GM19463 (cell line): Measurements from ENCODE around the gene ARHGAP18.
A peak's percentile ranks its signal among the peaks of the same experiment; 100 is the strongest.

Experiments
- ATAC-seq: cut with Tn5 transposase; IDR thresholded peaks from one replicate; pipeline ENCODE4 v1.9.1; 2021; ENCODE audit warnings: mild to moderate bottlenecking, moderate library complexity; ENCODE audit not compliant: unreplicated experiment

Gene ARHGAP18

DNA sequence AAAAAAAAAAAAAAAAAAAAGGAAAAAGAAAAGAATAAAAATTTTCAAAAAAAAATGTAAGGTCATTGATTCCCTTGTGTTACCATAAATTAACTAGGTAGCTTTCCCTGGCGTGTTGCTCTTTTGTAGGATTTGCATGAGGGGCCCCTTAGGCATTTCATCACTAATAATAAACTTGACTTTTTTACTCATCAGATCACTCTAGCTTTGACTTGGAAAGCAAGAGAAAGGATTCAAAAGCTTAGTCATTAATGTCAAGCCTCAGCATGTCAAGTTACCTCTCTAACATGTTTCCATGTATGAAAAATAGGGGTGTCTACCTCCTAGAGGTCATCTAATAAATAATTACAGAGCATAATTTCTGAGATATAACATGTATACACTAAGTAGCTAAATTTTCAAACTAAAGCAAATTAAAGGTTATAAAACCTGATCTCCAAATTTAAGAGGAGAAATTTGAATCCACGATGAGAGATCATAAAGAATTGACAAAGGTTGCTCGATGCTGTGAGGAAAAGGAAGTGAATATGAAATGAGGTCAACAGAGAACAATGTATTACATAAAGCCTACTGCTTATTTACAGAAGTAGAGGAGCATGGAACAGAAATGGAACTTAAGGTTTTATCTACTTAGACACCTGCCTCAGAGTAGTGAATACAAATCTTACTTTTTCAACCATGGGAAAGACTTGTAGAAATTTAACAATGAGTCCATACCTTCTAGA, 86.8 kb downstream of the ARHGAP18 start:
- peak; percentile 67 for ATAC-seq

DNA sequence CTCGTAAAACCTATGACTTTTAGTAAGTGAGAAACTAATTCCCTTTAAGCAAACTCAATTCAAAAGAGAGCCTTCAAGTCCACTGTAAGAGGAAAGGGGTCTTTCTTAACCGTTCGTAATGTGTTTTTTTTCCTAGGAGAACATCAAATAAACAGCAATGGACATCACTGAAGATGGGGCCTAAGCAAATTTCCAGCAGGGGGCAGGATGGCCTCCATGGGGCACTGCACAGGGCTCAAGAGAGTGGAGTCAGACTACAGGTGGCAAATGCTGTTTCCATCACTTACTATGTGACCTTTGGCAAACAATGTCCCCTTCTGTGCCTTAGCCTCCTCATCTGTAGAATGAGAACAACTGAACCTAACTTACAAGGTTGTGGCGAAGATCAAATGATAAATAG, 88.7 kb downstream of the ARHGAP18 start:
- no peak for ATAC-seq

DNA sequence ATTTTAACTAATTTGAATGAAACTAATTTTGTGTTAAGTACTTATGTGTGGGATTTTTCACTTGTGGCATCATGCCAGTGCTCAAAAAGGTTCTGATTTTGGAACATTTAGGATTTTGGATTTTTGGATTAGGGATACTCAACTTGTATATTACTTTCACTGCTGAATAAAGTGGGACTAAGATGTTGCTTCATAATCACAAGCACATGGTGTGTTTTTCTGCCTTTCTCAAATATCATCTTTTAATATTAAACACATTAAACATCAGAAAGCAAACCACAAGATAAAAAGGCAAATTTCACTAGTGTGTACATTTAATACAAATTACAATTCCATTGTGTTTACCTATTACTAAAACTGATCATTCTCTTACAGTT, 89.8 kb downstream of the ARHGAP18 start:
- ATAC-seq = no peak

DNA sequence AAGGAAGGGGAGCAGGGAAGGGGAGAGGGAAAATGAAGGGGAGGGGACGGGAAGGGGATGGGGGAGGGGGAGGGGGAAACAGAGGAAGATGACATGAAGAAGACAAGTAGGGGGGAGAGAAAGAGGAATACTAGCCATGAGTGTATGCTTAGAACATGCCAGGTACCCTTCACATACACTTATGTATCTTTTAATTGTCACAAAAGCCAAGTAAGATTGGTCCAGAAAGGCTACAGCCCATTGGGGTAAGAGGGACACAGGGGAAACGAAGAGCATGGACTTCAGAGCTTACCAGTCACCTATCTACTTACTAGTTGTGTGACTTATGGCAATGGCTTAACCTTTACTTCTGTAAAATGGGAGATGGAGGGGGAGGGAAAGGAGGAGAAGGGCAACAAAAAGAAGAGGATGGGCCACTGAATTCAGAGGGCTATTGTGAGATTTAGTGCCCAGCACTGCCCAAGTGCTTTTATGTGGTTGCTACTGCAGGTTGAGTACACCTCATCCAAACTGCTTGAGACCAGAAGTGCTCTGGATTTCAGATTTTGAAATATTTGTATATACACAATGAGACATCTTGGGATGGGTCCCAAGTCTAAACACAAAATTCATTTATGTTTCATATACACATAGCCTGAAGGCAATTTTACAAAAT, 90.3 kb downstream of the ARHGAP18 start:
- ATAC-seq = no peak

DNA sequence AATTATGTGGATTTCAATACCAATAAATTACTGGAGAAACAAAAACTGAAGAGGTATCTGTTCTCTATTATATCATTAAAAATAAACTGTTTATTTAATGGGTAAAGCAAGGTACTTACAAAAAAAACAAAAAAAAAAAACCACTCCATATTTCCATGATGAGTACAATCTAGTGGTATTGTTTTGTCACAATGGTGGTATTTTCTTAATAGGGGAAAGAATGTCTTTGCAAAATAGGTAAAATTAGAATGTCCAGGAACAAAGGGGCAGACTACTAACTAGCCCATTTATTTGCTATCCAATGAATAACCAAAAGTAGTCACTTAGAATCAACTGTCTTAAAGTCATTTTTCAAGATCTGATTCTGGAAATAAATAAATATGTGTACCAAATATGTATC, 92.0 kb downstream of the ARHGAP18 start:
- no peak for ATAC-seq

DNA sequence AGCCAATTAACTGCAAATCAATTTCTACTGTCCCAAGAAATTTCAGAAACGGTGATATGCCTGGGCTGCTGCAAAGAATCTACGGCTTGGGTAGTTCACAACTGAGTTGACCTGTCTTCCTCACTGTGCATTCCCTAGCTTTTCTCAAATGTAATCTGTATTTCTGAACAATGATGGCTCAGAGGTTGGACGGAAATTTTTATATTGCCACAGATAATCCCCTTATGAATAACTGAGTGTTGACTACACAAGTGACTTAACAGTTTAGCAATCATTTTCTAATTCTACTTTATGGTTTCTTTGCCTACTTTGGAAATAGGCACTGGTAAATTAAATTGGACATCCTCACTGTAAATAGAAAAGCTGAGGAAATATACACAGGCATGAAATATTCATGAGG, 94.5 kb downstream of the ARHGAP18 start:
- no peak for ATAC-seq

DNA sequence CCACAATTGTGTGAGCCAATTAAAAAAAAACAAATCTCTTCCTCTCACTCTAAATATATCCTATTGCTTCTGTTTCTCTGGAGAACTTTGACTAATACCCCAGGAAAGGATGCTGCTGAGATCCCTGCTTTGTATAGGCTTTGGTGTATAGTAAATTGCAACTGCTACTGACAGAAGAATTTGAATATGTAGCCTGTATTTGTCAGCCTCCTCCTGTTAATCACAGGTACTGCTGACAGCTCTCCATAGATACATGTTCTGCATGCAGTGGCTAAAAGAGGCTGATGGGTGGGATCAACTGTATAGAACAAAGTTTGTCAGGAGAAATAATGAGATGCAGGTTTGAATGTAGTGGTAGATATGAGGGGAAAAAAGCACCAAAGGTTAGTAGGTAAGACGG, 95.0 kb downstream of the ARHGAP18 start:
- no peak for ATAC-seq

DNA sequence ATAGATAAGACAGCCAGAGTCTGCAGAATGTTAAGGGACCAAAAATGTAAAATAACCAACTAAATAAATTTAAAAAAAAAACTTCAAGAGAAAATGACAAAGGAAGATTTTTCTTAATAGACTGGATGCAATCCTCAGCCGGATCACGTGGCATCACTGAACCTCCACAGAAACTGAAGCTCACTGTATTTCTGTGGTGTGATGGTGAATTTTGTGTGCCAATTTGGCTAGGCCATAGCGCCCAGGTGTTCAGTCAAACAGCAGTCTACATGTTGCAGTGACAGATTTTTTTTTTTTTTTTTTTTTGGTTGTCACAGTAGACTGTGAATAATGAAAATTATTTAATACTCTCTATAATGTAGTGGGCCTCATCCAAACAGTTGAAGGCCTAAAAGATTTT, 95.5 kb downstream of the ARHGAP18 start:
- ATAC-seq = no peak

DNA sequence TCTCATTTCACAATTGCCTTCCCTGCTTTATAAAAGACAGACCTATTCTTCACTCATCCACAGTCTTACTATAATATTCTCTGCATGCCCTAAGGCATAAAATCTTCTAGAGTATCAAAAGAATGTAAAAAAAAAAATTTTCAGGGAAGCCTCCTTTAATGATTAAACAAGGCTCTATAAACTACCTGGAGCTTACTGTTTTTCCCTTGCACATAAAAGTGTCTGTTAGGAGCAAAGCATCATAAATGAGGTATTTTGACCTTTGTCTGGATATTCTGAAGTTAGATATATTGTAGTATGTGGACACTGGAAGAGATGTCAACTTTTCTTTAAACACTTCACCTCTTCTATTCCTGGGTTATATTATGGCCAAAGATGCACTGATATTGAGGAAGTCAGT, 97.5 kb downstream of the ARHGAP18 start:
- no peak for ATAC-seq

DNA sequence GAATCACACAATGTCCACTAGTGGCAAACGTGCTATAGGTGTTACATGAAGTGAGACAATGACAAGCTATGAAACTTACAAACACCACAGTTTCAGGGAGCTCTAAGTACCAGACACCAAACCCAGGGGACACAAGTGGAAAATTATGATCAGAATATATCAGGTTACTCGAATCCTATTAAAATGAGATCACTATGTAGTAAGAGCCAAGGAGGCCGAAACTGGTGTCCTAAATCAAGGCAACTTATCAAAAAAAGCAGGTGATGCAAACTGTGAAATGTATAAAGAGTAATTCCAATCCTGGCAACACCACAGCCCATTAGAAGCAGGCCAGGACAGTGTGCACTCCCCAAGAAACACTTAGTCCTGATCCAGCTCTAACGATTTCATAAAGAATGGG, 100.3 kb downstream of the ARHGAP18 start:
- no peak for ATAC-seq

DNA sequence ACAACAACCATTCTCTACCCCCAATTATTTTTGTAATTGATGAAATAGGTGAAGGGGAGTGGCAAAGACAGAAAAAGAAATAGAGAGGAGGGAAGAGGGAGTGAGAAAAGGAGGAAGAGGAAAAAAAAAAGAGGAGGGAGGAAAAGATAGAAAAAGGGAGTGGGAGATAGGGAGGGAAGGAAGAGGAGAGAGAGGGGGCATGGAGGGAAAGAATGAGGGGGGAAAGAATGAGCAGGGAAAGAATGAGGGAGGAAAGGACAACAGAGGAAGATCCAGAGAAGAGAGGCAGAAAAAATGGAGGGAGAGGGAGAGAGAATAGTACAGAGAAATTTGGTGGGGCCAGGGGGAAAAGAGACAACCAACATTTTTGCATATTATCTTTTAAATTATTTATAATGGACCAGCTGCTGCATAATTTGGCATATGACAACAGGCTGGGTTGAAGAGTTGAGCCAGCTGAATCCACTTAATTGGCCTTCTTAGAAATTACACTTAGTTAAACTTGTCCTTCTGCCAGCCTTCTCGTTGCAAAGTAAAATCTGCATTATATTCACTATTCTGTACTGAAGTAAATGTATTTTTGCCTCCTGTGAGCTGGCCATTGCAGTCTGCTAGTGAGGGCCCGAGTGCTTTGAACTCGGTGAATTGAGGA, 101.0 kb downstream of the ARHGAP18 start:
- ATAC-seq = no peak

DNA sequence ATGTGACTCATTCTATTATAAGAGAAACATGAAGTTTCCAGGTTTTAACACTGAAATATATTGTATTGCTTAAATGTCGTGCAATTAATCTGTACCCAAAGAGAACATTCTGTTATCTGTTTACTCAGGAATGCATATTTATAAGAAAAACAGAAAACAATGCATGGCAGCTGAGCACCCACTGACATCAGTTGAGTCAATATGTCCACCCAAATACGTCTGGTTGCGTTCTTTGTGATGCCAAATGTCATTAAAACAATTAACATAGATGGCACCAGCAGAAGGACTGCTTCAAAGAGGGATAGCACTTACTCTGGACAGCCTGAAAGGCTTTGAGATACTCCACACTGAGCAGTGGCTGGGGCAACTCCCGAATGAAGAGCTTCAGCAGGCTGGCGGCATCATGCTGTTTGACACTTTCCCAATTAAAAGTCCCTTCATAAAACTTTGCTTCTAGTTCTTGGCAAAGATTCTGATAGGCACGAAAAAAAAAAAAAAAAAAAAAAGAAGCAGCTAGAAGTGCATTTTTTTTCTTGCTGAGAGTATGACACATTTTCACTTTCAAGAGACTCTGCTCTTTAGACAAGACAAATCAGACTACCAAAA, 102.3 kb downstream of the ARHGAP18 start:
- ATAC-seq = no peak

DNA sequence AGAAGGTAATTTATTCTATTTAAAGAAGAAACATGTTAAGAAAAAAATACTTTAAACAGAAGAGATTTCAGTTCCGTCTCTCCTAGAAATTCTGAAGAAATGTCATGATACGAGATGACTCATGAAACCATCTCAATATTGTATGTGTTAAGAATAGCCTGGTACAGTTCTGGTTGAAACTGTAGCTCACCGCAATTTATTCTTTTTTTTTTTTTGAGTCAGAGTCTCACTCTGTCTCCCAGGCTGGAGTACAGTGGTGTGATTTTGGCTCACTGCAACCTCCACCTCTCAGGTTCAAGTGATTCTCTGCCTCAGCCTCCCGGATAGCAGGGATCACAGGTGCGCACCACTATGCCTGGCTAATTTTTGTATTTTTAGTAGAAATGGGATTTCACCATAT, 103.3 kb downstream of the ARHGAP18 start:
- no peak for ATAC-seq

DNA sequence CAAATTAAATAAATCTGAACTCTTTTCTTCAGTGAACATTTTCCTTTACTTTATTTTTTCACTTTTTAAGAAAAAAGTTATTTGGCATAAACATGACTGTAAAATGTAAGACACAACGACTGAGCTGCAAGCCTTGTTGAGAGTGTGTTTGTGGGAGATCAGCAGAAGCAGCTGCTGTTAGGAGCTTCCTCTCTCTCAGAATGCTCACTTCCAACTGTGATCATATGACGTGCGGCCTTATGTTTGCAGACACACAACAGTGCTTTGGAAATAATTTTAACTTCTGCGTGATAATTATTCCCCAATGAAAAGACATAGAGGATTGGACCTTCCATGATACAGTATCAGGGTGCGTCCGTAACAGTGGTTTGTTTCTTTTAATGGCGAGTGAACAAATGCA, 104.0 kb downstream of the ARHGAP18 start:
- no peak for ATAC-seq

DNA sequence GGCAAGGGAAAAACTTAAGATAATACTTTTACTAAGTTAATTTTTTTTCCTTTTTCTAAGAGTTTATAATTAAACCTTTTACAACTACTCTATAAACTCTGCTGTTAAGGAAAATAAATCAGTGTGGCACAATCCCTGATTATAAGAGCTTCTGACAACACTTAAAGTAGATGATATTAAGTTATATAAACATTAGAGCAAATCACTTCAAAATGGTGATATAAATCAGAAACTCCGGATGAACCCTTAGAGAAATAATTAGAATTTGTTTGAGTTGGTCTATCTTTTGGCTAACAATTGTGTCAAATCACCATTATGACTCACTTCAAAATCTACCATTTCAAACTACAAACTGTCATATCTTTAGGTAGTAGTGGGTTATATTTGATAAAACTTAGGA, 104.9 kb downstream of the ARHGAP18 start:
- ATAC-seq = no peak

DNA sequence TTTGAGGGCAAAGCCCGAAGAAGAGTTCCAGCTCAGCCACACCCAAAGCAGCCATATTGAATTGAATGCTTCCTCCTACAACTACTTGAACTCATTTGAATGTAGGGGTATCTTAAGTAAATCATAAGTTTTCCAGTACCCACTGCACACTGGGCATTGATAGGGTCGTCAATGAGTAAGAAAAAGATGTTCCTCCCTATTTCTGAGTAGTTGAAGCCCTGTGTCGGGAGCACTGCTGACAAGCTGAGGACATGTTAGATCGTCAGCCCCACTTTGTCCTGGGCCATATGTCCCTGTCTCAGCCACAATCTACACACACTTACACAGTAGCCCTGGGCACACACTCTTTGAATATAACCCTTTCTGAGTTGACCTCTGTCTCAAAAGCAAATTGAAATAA, 105.7 kb downstream of the ARHGAP18 start:
- ATAC-seq = no peak

DNA sequence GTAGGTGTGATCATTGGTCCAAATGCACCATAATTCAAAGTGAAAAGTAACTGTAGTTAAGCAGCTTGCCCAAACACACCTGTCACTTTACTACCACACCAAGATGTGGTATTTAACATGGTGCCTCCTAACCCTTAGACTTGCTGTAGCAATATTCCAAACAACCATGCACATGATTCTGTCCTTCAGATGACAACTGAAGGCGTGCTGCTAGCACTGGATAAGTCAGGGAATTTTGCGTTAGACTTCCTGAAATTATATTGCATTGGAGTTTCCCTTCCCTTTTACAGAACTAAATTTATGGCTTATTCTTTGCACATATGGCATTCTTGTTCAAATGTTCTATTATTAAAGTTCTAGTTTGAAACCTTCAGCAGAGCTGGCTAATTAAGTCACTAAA, 106.2 kb downstream of the ARHGAP18 start:
- no peak for ATAC-seq

DNA sequence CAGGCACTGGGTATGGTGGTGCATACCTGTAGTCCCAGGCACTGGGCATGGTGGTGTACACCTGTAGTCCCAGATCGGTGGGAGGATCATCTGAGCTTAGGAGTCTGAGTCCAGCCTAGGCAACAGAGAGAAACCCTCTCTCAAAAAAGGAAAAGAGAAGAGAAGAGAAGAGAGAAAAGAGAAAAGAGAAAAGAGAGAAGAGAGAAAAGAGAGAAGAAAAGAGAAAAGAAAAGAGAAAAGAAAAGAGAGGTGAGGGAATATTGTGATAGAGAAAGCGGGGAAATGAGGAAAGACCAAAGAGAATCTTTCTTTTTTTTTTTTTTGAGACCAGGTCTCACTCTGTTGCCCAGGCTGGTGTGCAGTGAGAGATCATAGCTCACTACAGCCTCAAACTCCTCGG, 108.7 kb downstream of the ARHGAP18 start:
- no peak for ATAC-seq

DNA sequence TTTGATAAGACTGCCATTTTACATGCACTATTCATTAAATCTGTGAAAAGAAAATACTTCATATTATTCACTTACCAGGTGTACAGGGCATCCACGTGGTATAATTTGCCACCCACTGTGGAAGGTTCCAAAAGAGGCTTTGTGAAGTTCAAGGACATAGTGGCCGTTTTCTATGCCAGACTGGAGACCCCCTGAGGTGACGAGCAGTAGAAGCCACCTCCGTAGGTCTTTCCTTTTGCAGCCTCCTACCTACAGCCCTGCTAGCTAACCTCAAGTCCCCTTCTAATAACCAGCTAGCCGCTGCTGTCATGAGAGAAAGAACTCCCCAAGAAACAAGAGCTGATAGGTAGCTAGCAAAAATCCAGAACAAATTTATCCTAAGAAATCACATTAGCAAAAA, 110.5 kb downstream of the ARHGAP18 start:
- ATAC-seq = no peak

DNA sequence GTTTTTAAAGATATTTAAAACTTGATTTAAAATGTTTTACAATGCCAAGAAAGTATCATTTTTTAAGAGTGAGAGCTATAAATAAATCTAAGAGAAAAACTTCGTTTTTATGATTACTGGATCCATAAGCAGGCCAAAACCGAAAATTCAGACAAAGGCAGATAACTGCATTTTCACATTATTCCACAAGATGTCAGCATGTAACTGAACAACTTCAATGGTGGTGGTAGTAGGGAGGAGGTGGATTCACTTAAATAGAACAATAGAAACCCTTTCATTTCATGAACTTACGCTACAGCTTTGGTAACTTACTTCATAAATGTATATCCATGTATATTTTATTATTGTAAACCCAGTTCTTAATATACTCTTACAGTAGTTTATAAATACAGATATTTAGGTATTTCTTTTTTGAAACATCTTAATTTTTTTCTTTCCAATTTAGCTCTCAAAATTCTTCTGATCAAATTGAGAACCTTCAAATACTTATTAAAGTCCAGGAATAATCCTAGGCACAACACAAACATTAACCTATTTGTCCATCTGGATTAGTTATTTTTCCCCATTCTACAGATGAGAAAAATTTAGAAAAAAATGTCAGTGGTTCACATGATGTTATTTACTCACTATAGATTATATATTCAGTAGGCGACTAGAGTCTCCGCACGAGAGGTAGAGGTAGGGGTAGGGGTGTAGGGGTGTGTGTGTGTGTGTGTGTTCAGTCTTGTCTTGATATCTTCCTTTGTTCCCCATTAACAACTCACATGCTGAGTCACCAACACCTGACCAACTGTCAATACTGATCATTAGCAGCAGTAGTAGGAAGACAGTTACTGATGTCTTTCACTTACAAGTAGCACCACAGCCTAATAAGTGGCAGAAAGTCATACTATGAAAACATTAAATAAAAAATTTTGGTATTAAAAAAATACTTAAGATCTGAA, 111.5 kb downstream of the ARHGAP18 start:
- peak; percentile 54 for ATAC-seq
